A673 (cell line): ENCODE data around the gene EVA1A. TPM values are rescaled to one million over a fixed set of nuclear protein-coding genes. Genes with fewer than 3 reads are reported as not detected.

Source experiments
- BruUV-seq: library from RNA; stranded (reverse); fragments of 400-500 nt; replicated peaks from 2 replicates; lab custom pipeline; 2021; lab: Mats Ljungman, UMichigan
- CTCF ChIA-PET: fragments of 300-600 bp; sonication (Branson Sonifier 250); formaldehyde crosslinking; loops from one replicate; lab custom pipeline; 2022; ENCODE audit warnings: antibody characterized with exemption; lab: Charles Lee
- POLR2A ChIA-PET: fragments of 300-600 bp; sonication (Branson Sonifier 250); formaldehyde crosslinking; loops from one replicate; lab custom pipeline; 2022; ENCODE audit warnings: antibody characterized with exemption; ENCODE audit not compliant: low non-redundant PET; lab: Charles Lee
- DNase-seq: peaks from one replicate; pipeline ENCODE4 v3.0.0-alpha.2; 2015; ENCODE audit warnings: low spot score
- H3K27ac ChIP-seq: fragments of 200-600 bp; sonication (generic); 2 replicates; pipeline ENCODE4 v1.5.1; 2016; ENCODE audit warnings: mixed run types, low read depth, mild to moderate bottlenecking, mixed read lengths, antibody characterized with exemption, low read length; ENCODE audit not compliant: poor library complexity, severe bottlenecking
- H3K27me3 ChIP-seq: fragments of 200-600 bp; sonication (generic); replicated peaks from 2 replicates; pipeline ENCODE4 v1.6.1; 2017; ENCODE audit warnings: mixed run types, low read depth, mild to moderate bottlenecking, mixed read lengths, antibody characterized with exemption, low read length; ENCODE audit not compliant: insufficient read depth, poor library complexity
- H3K36me3 ChIP-seq: fragments of 200-600 bp; sonication (generic); 2 replicates; pipeline ENCODE4 v1.6.1; 2016; ENCODE audit warnings: mixed run types, mild to moderate bottlenecking, mixed read lengths, antibody characterized with exemption, low read length; ENCODE audit not compliant: insufficient read depth, poor library complexity, severe bottlenecking
- H3K4me1 ChIP-seq: fragments of 200-600 bp; sonication (generic); 2 replicates; pipeline ENCODE4 v1.6.1; 2017; ENCODE audit warnings: mixed run types, mild to moderate bottlenecking, mixed read lengths, antibody characterized with exemption, low read length; ENCODE audit not compliant: insufficient read depth, poor library complexity, severe bottlenecking
- H3K4me3 ChIP-seq: fragments of 200-600 bp; sonication (generic); 2 replicates; pipeline ENCODE4 v1.5.1; 2016; ENCODE audit warnings: low read depth, mixed run types, mild to moderate bottlenecking, mixed read lengths, low read length; ENCODE audit not compliant: poor library complexity, severe bottlenecking
- H3K9me3 ChIP-seq: fragments of 200-600 bp; sonication (generic); 2 replicates; pipeline ENCODE4 v1.6.1; 2016; ENCODE audit warnings: mixed run types, low read depth, mild to moderate bottlenecking, mixed read lengths, antibody characterized with exemption, low read length; ENCODE audit not compliant: poor library complexity, severe bottlenecking
- CTCF ChIP-seq: fragments of 300-800, 200-600 bp; sonication (generic); conservative IDR thresholded peaks from 2 replicates; pipeline ENCODE4 v1.5.1; 2017; ENCODE audit warnings: low read depth, mild to moderate bottlenecking, antibody characterized with exemption, low read length, moderate library complexity, mixed read lengths
- EZH2 ChIP-seq: fragments of 200-600 bp; sonication (generic); IDR thresholded peaks from 2 replicates; pipeline ENCODE4 v1.6.1; 2017; ENCODE audit warnings: borderline replicate concordance, low read depth, mild to moderate bottlenecking, mixed read lengths, antibody characterized with exemption, low read length; ENCODE audit not compliant: poor library complexity, severe bottlenecking
- intact Hi-C: fragments of 100-400 bp; cut with micrococcal nuclease; formaldehyde crosslinking; loops from one replicate; pipeline ENCODE4 v1.10.0; 2022; ENCODE audit not compliant: unreplicated experiment
- total RNA-seq: library from RNA; stranded (reverse); gene quantifications from 2 replicates; pipeline ENCODE4 v1.2.3, GENCODE V29; 2021

EVA1A gene
- total RNA-seq, 1 experiment from 2014 or later: 4.3 TPM

GRCh38 chr2:75466708-75467311 lies 93.9 kb downstream of the EVA1A start:
- intact Hi-C loops: no loop called here
- no peak overlapping the region for H3K27ac ChIP-seq
- H3K4me1 ChIP-seq: peaks cover 20% of the 10 kb centered on the region
- TF ChIP-seq CTCF (peak; percentile 78), EZH2 (no peak)
- H3K9me3 ChIP-seq: no peaks in the 10 kb centered on the region
- H3K4me3 ChIP-seq: no peak overlapping the region
- CTCF ChIA-PET: interaction anchor here (1.6 to 2.8 kb wide), 3 partner anchors 142 to 161 kb away, joined by 4 to 20 read pairs (median 12); no protein-coding TSS in a partner anchor
- peak; percentile 60 for DNase-seq
- no peaks in the 10 kb centered on the region for H3K36me3 ChIP-seq
- BruUV-seq: no TSS peak
- H3K27me3 ChIP-seq: no peaks in the 10 kb centered on the region
- POLR2A ChIA-PET: no interaction called here

- TF ChIP-seq EZH2: no peak
- peak; percentile 67 for TF ChIP-seq CTCF
- Histone ChIP-seq H3K27me3 (no peaks in the 10 kb centered on the region), H3K9me3 (no peaks in the 10 kb centered on the region), H3K4me3 (no peak overlapping the region), H3K4me1 (peaks cover 11% of the 10 kb centered on the region), H3K36me3 (no peaks in the 10 kb centered on the region), H3K27ac (no peak overlapping the region)
- ChIA-PET POLR2A (no interaction called here), CTCF (interaction anchor here (1.1 to 2.8 kb wide), 5 partner anchors 137 to 175 kb away, joined by 3 to 20 read pairs (median 4); no protein-coding TSS in a partner anchor)
- intact Hi-C loops: loop anchor here (2.0 kb wide), 1 partner anchor 95 kb away; the partner anchor contains the start of gene EVA1A
- peak; percentile 55 for DNase-seq
- no TSS peak for BruUV-seq
Measured at GRCh38 chr2:75465317-75465984, 95.3 kb downstream of the EVA1A start.

GRCh38 chr2:75464348-75464946 lies 96.3 kb downstream of the EVA1A start:
- no TSS peak for BruUV-seq
- H3K27ac ChIP-seq: no peak overlapping the region
- intact Hi-C loops: loop anchor here (1.0 to 2.0 kb wide), 3 partner anchors 96 to 164 kb away; partner anchors contain the start of gene EVA1A
- peaks cover 6% of the 10 kb centered on the region for H3K4me1 ChIP-seq
- no peaks in the 10 kb centered on the region for H3K36me3 ChIP-seq
- peak; percentile 46 for DNase-seq
- no peaks in the 10 kb centered on the region for H3K27me3 ChIP-seq
- H3K4me3 ChIP-seq: no peak overlapping the region
- ChIA-PET POLR2A (no interaction called here), CTCF (interaction anchor here (1.1 to 2.8 kb wide), 4 partner anchors 138 to 176 kb away, joined by 3 to 20 read pairs (median 8); no protein-coding TSS in a partner anchor)
- H3K9me3 ChIP-seq: no peaks in the 10 kb centered on the region
- TF ChIP-seq CTCF: peak; percentile 77
- TF ChIP-seq EZH2: no peak
